ENCODE results near the gene BOD1. TPM values are rescaled to one million over a fixed set of nuclear protein-coding genes. Genes with fewer than 3 reads are reported as not detected.

The BOD1 gene
- total RNA-seq = 10 to 100 TPM; 24.1 TPM

DNA sequence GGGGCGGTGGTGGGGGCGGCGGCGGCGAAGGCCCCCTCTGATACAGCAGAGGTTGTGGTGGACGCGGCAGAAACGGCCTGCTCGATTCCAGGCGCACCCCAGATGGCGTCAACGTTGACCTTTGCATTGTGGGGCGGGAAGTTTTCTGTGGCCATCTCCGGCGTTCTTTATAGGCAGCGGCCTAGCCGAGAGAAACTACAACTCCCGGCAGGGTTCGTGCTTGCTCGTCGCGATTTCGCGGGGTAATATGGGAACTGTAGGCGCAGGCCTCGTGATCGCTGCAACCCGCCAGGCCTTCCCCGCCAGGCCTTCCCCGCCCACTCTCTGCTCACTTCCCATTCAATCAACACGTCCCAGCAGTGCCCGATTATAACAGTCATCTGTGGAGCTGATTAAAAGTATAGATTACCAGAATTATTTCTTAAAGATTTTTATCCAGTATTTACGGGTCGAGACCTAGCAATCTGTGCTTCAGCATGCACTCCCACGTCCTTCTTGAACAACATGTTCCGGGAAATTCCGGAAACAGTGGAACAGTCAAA is at the start of gene BOD1:
Gene BOD1 (minus strand): TSS at position 74 of the 542 bp plus-strand sequence. CDS start 214 bp downstream, outside the sequence.
- no peaks in the 10 kb centered on the region for H3K27me3 Mint-ChIP-seq (ENCODE audit: low read depth)
- no peaks in the 10 kb centered on the region for H3K9me3 Mint-ChIP-seq
- H3K36me3 Mint-ChIP-seq (ENCODE audit: insufficient read depth in 2 of 2) = peaks cover 5% of the 10 kb centered on the region in 2 donors
- ATAC-seq (replicated peaks in 1 of 2) (peak; percentile 95 to 96), DNase-seq (peak; percentile 94 to 96)
- H3K4me3 Mint-ChIP-seq = peak within 1 kb of the TSS; percentile 90 to 96
- H3K4me1 Mint-ChIP-seq (ENCODE audit: low read depth) = peaks cover 61% of the 10 kb centered on the region
- H3K27ac Mint-ChIP-seq = peak within 1 kb of the TSS; percentile 94

DNA sequence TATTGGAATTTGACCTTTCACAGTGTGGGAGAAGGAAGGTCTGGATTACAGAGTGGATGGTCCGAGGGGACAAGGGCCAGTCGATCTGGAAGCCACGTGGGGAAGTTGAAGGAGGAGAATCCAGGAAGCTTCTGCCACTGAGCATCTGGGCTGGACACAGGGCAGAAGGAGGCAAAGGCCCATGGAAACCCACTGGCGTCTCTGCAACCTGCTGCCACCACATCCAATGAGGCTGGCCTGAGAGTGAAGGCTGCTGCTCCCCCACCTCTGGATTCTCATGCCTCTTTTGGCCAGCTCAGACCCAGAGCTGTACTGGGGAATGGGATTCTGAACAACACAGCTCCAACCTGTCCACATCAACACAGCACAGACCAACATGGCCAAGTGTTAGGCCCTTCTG is 48.9 kb upstream of the BOD1 start:
- Mint-ChIP-seq H3K27me3 (ENCODE audit: low read depth) (no peaks in the 10 kb centered on the region), H3K36me3 (ENCODE audit: insufficient read depth in 2 of 2) (no peaks in the 10 kb centered on the region)
- no peak for ATAC-seq (replicated peaks in 1 of 2)

GRCh38 chr5:173664154-173664526 is 47.7 kb upstream of the BOD1 start:
- H3K27ac Mint-ChIP-seq = no peak overlapping the region
- H3K27me3 Mint-ChIP-seq (ENCODE audit: low read depth) = no peaks in the 10 kb centered on the region

More for the DNA sequence above, 48.9 kb upstream of the BOD1 start:
- DNase-seq = no peak
- Mint-ChIP-seq H3K27ac (no peak overlapping the region), H3K4me3 (no peak overlapping the region), H3K4me1 (ENCODE audit: low read depth) (no peaks in the 10 kb centered on the region), H3K9me3 (no peaks in the 10 kb centered on the region)

DNA sequence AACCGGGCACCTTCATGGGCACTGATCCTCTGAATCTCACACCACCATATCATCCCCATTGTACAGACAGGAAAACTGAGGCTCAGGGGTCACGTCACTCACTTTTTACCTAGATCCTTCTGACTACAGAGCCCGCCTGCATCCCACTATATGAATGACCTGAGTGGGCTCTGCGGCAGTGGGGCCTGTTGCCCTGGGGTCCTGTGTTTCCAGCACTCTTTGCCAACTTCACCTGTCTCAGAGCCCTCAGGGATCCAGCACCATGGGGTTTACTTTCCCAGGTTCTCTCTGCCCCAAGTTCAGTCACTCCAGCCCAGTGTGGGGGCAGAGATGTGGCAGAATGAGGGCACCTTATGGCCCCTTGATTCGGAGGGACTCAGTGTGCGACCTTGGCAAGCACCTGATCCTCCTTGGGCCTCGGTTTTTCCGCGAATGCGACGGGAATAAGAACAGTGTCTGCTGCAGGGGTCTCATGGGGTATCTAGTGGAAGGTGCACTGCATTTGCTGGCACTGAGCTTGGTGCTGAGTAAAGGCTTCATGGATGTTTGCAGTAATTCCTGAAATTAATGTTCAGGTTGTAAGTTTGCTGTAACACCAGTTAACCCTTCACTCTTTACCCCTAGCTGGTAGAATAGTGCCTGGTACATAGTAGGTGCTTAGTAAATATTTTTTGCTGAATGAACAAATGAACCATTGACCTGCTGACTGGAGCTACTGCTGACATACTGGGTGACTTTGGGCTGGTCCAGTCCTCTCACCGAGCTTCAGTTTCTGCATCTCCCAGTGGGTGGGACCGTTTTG is 47.1 kb upstream of the BOD1 start:
- Mint-ChIP-seq H3K36me3 (ENCODE audit: insufficient read depth in 2 of 2) (no peaks in the 10 kb centered on the region), H3K4me1 (ENCODE audit: low read depth) (no peaks in the 10 kb centered on the region), H3K4me3 (no peak overlapping the region), H3K27me3 (ENCODE audit: low read depth) (no peaks in the 10 kb centered on the region), H3K27ac (no peak overlapping the region), H3K9me3 (no peaks in the 10 kb centered on the region)
- no peak for DNase-seq
- no peak for ATAC-seq (replicated peaks in 1 of 2)

More at GRCh38 chr5:173664154-173664526, 47.7 kb upstream of the BOD1 start:
- Mint-ChIP-seq H3K4me1 (ENCODE audit: low read depth) (no peaks in the 10 kb centered on the region), H3K4me3 (no peak overlapping the region), H3K9me3 (no peaks in the 10 kb centered on the region), H3K36me3 (ENCODE audit: insufficient read depth in 2 of 2) (no peaks in the 10 kb centered on the region)
- no peak for DNase-seq
- no peak for ATAC-seq (replicated peaks in 1 of 2)

GRCh38 chr5:173662581-173663351 is 46.3 kb upstream of the BOD1 start:
- Mint-ChIP-seq H3K27ac (no peak overlapping the region), H3K9me3 (no peaks in the 10 kb centered on the region), H3K4me1 (ENCODE audit: low read depth) (no peaks in the 10 kb centered on the region), H3K4me3 (no peak overlapping the region), H3K36me3 (ENCODE audit: insufficient read depth in 2 of 2) (no peaks in the 10 kb centered on the region), H3K27me3 (ENCODE audit: low read depth) (no peaks in the 10 kb centered on the region)
- DNase-seq (no peak), ATAC-seq (replicated peaks in 1 of 2) (no peak)

DNA sequence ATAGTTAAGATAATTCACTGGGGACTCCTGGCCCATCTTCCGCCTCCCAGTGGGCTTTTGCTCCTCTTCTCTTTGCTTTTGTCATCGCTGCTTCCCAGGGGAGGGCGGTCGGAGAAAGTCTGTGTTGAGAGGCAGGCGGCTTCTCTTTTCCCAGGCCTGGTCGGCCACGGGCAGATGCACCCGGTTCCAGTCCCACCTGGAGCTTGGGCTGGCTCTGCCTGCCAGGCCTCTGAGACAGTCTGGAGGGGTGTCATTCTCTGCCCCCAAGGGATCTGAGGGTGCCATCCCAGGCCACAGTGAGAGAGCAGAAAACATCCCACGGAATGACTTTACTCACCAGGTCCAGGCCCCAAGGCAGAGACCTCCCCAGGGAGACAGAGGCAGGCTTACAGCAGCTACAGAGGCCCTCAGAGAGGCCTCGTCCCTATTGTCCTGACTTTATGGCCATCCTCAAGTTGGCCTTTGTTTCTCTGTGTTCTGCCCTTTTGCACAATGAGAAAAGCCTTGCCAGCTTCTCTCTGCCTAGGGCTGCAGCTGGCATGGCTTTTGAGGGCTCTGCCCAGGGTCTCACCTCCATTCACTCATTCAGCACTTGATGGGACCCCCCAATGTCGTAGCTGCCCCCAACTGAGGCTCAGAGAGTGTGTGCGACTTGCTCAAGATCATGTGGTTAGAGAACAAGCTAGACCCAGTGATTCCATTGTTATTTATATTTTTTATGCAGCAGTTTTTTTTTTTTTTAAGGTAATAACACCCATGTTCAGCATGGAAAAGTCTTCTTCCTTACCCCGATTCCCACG is 44.2 kb upstream of the BOD1 start:
- Mint-ChIP-seq H3K4me1 (ENCODE audit: low read depth) (no peaks in the 10 kb centered on the region), H3K9me3 (no peaks in the 10 kb centered on the region), H3K36me3 (ENCODE audit: insufficient read depth in 2 of 2) (no peaks in the 10 kb centered on the region), H3K4me3 (no peak overlapping the region), H3K27me3 (ENCODE audit: low read depth) (no peaks in the 10 kb centered on the region), H3K27ac (no peak overlapping the region)
- ATAC-seq (replicated peaks in 1 of 2) = no peak
- no peak for DNase-seq

DNA sequence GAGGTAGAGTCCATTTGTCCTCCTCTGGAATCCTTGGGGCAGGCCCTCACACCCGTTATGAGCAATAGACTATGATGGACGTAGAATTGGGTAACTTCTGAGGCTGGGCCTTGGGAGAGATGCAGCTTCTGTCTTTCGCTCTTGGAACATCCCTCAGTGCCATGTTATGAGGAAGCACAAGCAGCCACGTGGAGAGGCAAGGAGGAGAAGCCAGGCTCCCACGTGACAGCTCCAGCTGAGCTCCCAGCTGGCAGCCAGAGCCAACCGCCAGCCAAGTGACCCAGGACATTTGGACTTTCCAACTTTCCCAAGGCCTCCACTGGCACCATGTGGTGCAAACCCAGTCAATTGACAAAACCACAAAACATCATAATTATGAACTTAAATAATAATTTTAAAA is 43.0 kb upstream of the BOD1 start:
- no peaks in the 10 kb centered on the region for H3K4me1 Mint-ChIP-seq (ENCODE audit: low read depth)
- ATAC-seq (replicated peaks in 1 of 2) = no peak
- no peak for DNase-seq
- H3K36me3 Mint-ChIP-seq (ENCODE audit: insufficient read depth in 2 of 2) = no peaks in the 10 kb centered on the region
- no peaks in the 10 kb centered on the region for H3K9me3 Mint-ChIP-seq
- H3K27ac Mint-ChIP-seq = no peak overlapping the region
- no peaks in the 10 kb centered on the region for H3K27me3 Mint-ChIP-seq (ENCODE audit: low read depth)
- H3K4me3 Mint-ChIP-seq = no peak overlapping the region

- Mint-ChIP-seq H3K27me3 (ENCODE audit: low read depth) (no peaks in the 10 kb centered on the region), H3K36me3 (ENCODE audit: insufficient read depth in 2 of 2) (no peaks in the 10 kb centered on the region), H3K4me1 (ENCODE audit: low read depth) (no peaks in the 10 kb centered on the region), H3K4me3 (no peak overlapping the region), H3K27ac (no peak overlapping the region), H3K9me3 (peaks cover 0 to 2% of the 10 kb centered on the region in 2 donors)
- ATAC-seq (replicated peaks in 1 of 2) (no peak), DNase-seq (no peak)
These were observed 41.4 kb upstream of the BOD1 start for GRCh38 chr5:173657741-173658356.

- Mint-ChIP-seq H3K9me3 (peaks cover 2 to 8% of the 10 kb centered on the region in 2 donors), H3K4me1 (ENCODE audit: low read depth) (no peaks in the 10 kb centered on the region), H3K36me3 (ENCODE audit: insufficient read depth in 2 of 2) (peaks cover 2 to 3% of the 10 kb centered on the region in 2 donors), H3K27ac (no peak overlapping the region), H3K27me3 (ENCODE audit: low read depth) (peaks cover 7% of the 10 kb centered on the region), H3K4me3 (no peak overlapping the region)
- no peak for DNase-seq
- no peak for ATAC-seq (replicated peaks in 1 of 2)
These were observed 38.8 kb upstream of the BOD1 start for GRCh38 chr5:173655196-173655797.

DNA sequence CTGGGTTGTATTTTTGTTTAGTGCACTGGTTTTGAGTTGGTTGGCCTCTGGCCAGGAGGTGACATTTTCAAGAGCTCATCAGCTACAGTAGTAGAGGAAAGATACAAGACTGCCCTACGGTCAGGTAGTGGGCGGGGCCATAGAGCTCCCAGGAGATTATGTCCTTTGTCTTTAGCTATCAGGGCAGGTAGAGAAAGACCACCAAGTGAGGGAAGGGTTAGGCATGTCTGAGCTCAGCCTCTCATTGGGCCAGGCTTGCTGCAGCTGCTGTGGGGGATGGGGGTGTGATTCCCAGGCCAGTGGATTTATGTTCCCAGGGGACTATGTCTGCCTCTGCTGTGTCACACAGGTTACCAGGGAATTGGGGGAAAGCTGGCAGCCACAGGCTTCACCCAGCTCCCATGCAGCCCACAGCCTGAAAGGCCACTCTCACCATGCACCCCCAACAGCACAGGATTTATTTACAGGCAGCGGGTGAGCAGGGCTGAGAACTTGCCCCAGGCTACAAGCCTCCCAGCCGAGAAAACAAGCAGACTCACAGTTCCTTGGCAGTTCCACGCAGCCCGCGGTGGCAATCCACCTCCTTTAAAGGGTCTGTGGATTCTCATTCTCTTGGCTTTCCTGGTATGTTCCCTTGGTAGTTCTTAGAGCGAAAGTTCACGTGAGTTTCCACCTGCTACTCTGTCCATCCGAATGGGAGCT is 37.5 kb upstream of the BOD1 start:
- Mint-ChIP-seq H3K27me3 (ENCODE audit: low read depth) (peaks cover 10% of the 10 kb centered on the region), H3K9me3 (peaks cover 2 to 8% of the 10 kb centered on the region in 2 donors), H3K36me3 (ENCODE audit: insufficient read depth in 2 of 2) (peaks cover 2 to 3% of the 10 kb centered on the region in 2 donors), H3K27ac (no peak overlapping the region), H3K4me1 (ENCODE audit: low read depth) (no peaks in the 10 kb centered on the region), H3K4me3 (no peak overlapping the region)
- no peak for DNase-seq
- ATAC-seq (replicated peaks in 1 of 2) = no peak

GRCh38 chr5:173648308-173648866 is 31.9 kb upstream of the BOD1 start:
- H3K27ac Mint-ChIP-seq = no peak overlapping the region
- no peaks in the 10 kb centered on the region for H3K4me1 Mint-ChIP-seq (ENCODE audit: low read depth)
- peaks cover 21% of the 10 kb centered on the region for H3K27me3 Mint-ChIP-seq (ENCODE audit: low read depth)
- H3K36me3 Mint-ChIP-seq (ENCODE audit: insufficient read depth in 2 of 2) = peaks cover 2 to 3% of the 10 kb centered on the region in 2 donors
- DNase-seq = no peak
- no peak overlapping the region for H3K4me3 Mint-ChIP-seq
- ATAC-seq (replicated peaks in 1 of 2) = no peak
- peaks cover 2 to 6% of the 10 kb centered on the region in 2 donors for H3K9me3 Mint-ChIP-seq
